Measurements from ENCODE around the gene KRTAP13-3.

DNA sequence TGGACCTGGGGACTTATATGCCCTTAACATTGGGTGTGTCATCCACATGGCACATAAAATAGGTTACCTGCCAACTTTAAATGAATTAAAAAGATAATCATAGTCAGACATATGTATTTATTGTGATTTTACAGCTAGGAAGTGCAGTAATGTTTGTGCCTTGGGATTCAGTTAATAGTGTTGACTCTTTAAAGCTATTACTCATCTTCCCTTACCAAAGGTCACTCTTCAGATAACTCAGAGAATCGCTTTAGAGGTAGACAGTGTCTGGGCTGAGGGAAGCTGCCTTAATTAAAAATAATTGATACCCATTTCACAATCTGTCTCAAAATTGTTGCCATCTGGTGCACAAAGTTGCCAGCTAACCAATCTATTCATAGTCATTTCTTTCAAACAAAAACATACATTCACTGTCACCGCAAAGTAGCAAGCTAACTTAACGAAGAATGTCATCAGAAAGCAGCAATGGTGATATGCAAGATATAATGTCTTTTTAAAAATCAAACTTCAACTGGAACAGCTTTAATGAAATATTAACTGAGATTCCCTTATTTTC is 11.4 kb upstream of the KRTAP13-3 start:
- TF ChIP-seq EZH2 (IDR thresholded peaks at IDR 0.05; ENCODE audit: low read length, unreplicated experiment) (no peak), CTCF (conservative IDR thresholded peaks at IDR 0.05; ENCODE audit: low read depth, low read length) (no peak), EZH2phosphoT487 (IDR thresholded peaks at IDR 0.05; ENCODE audit: borderline replicate concordance, low read length) (no peak)
